Cortex of kidney (tissue), 1 donor: ENCODE measurements around the gene SCGB2A2.

Experiments
- DNase-seq: peaks from one replicate; lab custom pipeline; 2025; lab: John Stamatoyannopoulos, UW

SCGB2A2 gene

DNA sequence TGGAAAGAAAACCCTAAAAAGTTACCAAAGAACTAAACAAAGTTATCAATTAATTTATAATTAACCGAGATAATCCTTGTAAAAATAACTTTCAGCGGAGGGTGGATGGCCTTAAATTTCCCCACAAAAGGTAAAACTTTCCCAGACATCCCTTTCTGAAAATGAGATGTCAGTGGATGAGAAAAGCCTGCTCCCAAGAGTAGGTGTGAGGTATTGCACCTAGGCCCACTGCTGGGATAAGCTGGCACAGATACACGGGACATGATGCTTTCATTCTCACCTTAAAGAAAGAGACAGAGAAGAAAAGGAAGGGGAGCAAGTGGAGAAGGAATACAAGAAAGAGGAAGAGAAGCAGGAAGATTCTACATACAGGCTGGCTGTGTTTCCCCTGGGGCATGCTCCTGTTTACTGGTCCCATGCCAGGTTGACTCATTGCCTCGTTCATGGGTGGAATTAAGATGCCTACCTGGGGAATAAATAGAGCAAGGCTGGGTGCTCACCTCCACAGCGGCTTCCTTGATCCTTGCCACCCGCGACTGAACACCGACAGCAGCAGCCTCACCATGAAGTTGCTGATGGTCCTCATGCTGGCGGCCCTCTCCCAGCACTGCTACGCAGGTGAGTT, at the start of gene SCGB2A2:
TSS of gene SCGB2A2 (plus strand) at position 505 of the 625 bp plus-strand sequence. CDS start at position 564, 59 bp downstream.
- no peak for DNase-seq

DNA sequence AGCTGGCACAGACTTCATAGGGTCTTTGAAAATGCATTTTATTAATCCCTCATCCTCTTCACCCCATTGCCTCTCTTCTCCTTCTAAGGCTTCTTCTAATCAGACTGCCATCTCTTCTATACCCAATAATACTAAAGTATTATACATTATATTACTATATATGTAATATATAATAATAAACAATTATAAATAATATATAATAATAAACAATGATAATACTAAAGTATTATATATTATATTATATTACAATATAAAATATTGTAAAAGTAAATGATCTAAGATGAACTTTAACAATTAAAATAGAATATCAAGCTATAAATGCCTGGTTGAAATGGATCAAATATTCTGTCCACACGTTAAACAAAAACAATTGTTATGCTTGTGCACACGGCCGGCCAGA, 48.5 kb upstream of the SCGB2A2 start:
- no peak for DNase-seq

DNA sequence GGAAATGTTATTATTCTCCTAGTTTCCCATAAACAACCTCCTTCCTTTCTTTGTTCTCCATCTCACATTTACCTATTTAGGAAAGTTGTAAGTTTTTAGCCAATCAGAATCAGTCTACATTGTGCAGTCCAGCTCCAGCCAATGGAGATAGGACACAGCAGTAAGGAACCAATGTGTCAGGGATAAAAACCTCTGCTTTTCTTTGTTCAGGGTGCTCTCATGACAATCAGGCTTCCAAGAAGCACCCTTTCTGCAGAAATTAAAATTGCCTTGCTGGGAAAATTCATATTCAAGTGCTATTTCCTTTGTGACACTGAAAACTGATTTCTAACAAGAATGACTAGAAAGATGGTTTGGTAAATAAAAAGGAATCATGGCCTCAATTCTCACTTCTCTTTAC, 46.9 kb upstream of the SCGB2A2 start:
- no peak for DNase-seq

DNA sequence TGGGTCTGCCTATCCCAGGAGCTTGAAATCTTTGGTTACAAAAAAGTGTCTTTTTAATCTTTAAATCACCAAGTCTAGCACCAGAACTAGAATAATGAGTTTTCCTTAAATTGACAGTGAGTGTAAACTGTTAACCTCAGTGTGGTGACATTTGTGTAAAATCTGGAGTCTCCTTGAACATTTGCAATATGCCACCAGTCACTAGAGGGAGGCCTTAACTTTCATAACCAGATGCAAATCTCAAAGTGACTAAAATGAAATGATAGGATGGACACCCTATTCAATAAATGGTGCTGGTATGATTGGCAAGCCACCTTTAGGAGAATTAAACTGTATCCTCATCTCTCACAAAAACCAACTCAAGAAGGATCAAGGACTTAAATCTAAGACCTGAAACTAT, 36.2 kb upstream of the SCGB2A2 start:
- no peak for DNase-seq

DNA sequence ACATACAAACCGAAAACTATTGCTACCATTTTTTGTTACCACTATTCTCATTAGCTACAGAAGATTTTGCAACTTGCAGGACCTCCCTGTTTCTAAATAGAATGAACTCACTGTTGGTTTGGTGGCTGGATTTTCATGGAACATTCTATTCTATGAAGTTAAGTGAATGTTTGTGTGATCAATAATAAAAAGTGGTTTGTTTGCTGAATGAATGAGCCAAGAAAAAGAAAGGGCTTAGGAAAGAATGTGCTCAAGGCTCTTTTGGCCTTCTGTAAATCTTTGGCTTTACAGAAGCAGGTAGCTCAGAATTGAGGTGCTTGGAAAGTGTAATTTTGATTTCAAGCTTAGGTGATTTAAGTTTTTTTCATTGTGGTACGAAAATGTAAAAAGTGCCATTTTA, 33.8 kb upstream of the SCGB2A2 start:
- no peak for DNase-seq

DNA sequence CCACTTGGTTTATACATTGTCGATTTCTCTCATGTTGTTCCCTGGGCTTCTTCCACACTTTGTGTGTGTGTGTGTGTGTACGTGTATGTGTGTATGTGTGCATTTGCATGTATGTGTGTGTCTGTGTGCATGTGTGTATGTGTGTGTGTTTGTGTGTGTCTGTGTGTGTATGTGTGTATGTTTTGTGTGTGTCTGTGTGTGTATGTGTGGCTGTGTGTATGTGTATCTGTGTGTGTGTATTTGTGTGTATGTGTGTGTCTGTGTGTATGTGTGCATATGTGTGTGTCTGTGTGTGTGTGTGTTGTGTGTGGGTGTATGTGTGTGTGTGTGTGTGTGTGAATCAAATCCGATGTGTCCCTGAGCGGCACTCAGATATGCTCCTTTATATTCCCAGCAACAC, 32.5 kb upstream of the SCGB2A2 start:
- DNase-seq, result no peak

DNA sequence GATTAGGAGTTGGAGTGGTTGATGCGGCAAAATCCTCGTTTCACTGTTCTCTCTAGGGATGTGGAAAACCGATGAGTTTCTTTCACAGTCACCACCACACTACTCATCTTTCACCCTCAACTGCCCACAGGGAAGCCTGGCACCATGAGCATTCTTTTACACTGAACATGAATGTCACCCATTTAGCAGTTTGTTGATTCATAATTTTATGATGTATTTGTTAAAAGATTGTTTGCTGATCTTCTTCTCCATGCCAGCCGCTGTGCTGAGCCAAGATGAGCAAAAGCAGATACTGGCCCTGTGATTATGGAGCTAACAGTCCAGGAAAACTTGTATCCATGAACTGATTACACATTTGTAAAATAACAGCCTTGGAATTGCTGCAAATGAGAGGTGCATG, 31.8 kb upstream of the SCGB2A2 start:
- no peak for DNase-seq

DNA sequence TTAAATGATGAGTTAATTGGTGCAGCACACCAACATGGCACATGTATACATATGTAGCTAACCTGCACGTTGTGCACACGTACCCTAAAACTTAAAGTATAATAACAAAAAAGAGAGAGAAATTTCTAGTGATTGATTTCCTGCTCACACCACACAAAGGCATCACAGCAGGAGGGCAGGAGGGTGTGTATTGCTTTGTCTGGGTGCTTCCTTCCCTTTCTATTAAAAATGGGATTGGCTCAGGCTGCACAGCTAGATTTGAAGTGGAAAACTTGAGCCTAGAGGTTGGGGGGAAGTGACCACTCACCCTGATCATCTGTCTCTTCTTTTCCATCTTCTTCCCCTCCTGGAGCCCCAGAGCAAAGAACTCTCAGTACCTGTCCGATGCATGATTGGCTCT, 28.9 kb upstream of the SCGB2A2 start:
- no peak for DNase-seq

DNA sequence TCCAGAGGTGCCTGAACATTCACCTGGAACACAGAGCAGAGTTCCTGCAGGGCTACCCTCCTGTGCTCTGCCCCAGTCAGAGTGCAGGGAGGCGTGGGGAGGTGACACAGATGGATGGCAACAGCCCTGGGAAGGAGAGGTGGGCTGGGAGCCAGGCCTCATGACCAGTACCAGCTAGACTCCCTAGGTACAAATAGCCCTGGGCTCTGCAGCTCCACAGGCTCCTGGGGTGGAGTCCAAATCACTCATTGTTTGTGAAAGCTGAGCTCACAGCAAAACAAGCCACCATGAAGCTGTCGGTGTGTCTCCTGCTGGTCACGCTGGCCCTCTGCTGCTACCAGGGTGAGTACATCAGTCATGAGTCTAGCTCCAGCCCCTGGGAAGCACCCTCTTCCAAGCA, 27.9 kb upstream of the SCGB2A2 start, which contains the start of gene SCGB1D2:
TSS of gene SCGB1D2 (plus strand) at position 219 of the 400 bp plus-strand sequence. CDS start at position 288, 69 bp downstream.
- no peak for DNase-seq

DNA sequence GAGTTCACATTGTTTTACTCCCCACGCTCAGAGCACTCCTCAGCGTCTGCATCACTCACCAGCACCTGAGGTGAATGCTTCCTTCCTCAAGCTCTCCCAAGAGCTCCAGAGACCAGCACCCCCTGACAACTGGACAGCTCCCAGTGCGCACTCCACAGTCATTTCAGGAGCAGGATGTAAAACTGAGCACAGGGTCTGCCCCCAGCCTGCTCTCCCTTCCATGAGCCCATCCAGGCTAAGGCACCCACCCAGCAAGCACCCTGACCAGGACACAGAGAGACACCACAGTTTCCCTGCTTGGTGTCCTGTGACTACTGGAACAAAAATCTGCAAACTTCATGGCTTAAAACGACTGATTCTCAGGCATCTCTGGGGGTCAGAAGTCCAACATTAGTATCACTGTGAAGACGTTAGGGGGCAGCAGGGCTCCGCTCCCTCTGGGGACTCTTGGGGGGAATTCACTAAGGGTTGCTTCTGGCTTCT, 24.6 kb upstream of the SCGB2A2 start:
- DNase-seq, result no peak

DNA sequence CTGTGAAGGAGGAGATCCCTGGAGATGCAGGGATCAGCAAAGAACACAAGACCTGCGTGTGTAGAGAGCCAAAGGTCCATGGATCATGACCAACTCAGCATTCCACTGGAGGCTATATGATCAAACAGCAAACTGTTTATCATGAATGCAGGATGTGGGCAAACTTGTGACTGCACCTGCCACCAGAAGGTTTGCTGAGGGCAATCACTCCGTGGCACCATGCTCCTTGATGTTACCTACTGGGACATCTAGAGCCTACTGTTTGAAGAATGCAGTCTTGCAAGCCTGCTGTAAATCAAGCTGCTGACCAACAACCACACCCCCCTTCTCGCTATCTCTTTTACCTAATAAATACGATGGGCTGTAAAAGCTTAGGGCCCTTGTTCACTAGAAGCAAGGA, 18.3 kb upstream of the SCGB2A2 start:
- no peak for DNase-seq

DNA sequence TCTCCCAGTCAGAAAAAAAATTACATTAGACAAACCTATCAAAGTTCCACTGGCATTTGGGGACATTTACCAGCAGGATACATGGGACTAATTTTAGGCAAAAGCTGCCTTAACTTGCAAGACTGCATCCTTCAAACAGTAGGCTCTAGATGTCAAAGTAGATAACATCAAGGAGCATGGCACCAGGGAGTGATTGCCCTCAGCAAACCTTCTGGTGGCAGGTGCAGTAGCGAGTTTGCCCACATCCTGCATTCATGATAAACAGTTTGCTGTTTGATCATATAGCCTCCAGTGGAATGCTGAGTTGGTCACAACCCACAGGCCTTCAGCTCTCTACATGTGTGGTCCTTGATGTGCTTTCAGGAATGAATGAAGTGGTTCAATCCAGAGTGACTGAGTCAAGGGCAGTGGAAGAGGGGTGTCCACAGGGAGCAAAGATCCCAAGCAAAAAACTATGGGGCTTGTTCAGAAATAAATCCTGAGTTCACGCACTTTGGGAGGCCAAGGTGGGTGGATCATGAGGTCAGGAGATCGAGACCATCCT, 15.9 kb upstream of the SCGB2A2 start:
- no peak for DNase-seq

DNA sequence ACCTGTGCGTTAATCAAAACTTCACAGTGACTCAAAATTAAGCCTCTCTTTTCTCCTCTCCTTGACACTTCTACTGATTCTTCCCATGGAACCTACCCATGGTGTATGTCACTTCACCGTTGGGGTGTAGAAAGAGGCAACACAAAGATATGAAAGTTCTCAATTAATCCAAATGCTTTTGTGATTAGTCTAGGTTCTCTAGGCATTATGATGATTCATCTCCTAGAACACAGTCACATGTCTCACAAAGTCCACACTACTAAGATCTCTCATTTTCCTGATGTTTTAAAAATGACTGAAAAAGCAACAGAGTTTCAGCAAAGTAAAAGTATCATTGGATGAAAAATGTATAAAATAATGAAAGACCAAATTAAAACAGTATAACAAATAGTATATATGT, 13.7 kb upstream of the SCGB2A2 start:
- no peak for DNase-seq

DNA sequence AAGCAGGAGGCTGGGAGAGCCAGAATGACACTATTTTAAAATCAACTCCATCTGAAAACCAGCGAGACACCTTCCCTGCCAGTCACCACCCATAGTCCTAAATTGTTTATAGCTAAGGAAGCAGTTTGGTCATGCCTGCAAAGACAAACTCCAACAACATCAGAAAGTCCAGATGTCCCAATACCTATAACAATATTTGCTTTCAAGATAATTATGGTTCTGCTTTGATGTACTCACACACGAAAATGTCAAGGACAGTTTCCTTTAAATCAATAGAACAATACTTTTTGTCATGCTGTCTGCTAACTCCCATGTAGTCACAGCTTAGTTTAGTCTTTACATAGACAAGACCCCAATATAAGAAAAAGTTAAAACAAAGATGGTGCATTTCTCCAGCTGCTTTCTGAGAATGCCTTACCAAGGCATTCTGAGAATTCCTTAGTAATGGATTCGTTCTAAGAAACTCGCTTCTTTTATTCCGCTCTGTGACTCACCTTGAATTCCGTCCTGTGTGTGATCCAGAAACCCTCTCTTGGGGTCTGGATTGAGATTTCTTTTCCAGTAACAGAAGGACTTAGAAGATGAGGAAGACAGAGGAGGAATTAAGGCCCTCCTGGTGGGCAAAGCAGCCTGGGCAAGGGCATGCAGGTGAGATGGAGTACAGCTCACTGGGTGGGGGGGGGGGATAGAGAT, 9.6 kb upstream of the SCGB2A2 start:
- no peak for DNase-seq

DNA sequence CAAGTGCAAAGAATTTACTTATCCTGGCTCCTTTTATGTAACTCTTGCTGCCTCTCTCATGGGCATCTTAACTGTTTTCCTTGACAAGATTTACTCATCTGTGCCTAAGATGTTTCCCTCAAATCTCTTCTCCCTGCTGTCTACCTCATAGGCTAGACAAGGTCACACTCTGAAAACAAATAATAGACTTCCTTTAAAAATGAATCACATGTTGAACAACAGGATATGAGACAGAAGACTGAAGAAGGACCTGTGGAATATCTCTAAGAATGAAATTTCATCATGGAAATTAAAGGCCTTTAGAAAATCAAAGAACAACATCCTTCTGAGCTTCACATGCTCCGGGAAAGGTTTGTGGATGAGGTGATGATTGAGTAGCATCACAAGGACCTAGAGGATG, 6.0 kb upstream of the SCGB2A2 start:
- DNase-seq, result no peak

DNA sequence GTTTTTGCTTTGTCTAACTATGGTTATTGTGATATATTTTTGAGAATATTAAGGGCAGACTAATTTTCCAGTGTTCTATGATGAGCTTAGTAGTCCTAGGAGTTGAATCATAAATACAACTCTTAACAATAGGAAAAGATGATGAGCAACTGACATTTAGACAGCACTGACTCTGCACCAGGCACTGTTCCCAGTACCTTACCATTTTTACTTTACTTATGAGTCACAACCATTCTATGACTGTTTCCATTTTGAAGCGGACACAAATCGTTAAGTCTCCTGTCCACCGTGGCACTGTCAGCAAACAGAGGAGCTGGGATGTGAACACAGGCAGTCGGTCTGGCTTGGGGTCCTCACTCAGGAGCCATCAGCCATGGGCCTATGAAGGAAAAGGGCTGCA, 3.4 kb upstream of the SCGB2A2 start:
- no peak for DNase-seq

DNA sequence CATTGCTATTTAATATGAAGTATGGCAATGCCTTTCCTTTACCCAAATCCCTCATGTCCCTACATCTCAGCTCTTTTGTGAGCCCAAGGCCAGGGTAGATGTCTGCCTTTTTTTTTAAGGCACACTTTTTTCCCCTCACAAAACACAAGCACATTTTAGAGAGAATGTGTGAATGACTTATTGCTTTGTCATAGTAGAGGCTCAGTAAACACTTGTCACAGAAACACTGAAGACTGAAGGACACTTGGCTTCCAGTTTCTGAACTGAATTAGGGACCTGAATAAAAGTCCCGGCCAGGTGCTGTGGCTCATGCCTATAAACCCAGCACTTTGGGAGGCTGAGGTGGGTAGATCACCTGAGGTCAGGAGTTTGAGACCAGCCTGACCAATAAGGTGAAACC, 2.9 kb upstream of the SCGB2A2 start:
- DNase-seq, result no peak

DNA sequence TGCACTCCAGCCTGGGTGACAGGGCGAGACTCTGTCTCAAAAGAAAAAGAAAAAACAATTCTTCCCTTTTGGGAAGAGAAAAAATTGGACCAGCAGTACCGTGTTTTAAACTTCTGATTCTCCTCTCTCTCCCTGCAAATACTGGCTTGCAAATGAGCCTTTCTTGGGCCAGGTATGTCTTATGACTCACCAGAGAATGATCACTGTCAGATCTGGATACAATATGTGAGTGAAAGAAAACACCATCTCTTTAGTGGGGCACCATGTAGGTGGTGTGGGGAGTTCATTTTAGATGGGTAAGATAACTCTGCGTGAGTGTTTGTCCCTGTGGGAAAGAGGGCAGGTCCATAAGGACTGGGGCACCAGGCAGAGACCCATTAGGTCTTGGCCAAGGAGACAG, 2.4 kb upstream of the SCGB2A2 start:
- DNase-seq, result no peak

DNA sequence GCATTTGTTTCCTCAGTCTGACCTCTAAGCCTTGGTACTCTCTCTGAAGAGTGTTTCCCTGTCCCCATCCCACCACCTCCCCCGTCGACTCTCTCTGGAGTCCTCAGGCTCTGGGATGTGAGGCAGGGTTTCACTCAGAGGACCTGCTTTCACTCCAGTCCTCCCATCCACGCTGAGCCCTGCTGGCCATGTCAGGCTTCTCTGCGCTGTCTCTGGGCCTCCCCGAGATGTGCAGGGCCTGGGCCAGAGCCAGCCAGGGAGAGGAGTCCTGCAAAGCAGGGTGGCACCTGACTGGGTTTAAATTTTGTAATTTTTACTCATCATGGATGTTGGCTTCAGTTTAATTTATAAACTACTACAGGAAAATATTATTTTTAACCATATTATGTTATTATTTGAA, 3.3 kb downstream of the SCGB2A2 start:
- DNase-seq, result no peak

DNA sequence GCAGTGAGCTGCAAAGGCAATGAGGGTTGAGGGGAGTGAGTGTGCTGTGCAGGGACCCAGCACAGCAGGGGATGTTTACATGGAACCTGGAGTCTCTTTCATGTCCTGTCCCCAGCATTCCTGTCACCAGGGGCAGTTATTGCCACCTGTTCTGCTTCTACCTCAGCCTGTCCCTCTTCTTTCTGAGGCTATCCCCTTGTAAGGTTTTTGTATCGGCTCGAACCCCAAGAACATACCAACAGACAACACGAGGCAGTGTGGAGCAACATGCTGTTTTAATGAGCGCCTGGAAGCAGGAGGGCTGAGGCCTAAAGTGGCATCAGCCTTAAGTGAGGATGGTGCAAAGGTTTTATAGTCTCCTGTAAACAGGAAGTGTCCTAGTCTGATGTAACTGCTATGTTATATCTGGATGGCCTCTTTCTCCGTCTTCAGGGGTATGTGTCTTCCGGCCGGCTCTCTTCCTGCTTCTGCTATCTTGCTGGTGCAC, 3.9 kb downstream of the SCGB2A2 start:
- no peak for DNase-seq

DNA sequence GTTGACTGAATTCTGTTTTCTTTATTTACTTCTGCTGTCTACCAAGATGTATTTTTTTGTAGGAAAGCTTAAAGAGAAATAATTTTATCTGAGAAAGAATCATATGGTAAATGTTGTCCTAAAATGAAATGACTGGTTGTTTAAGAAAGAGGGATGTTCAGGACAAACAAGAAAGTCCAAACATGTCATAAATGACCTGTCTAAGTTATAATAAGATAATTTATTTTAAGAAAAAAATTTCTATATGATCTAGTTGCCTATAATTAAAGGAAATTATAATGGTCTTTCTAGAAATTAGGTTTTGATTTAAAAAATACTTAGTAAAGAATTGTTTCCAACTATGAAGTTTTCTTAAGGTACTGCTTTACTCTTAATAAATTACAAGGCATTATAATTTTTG, 10.5 kb downstream of the SCGB2A2 start:
- DNase-seq, result no peak

DNA sequence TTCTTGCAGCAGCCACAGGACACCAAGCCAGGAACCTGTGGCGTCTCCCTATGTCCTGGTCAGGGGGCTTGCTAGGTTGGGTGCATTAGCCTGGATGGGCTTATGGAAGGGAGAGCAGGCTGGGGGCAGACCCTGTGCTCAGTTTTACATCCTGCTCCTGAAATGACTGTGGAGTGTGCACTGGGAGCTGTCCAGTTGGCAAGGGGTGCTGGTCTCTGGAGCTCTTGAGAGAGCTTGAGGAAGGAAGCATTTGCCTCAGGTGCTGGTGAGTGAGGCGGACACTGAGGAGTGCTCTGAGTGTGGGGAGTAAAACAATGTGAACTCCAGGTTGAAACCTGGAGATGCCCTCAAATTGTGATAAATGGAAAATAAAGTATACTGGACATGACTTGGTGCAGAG, 25.5 kb downstream of the SCGB2A2 start:
- DNase-seq, result no peak

DNA sequence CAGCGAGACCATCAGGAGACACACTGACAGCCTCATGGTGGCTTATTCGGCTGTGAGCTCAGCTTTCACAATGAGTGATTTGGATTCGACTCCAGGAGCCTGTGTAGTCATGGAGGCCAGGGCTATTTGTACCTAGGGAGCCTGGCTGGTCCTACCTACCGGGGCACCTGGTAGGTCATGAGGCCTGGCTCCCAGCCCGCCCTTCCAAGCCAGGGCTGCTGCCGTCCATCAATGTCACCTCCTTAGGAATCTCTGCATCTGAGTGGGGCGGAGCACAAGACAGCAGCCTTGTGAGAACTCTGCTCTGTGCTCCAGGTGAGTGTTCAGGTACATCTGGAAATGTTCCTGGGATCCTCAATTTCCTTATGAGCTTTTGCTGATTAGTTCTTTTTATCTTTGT, 29.0 kb downstream of the SCGB2A2 start, which contains the start of gene SCGB1D4:
TSS of gene SCGB1D4 (minus strand) at position 101 of the 400 bp plus-strand sequence. CDS start at position 36, 65 bp downstream.
- no peak for DNase-seq
